Glutamatergic neuron (in vitro differentiated cells): Measurements from ENCODE around the gene TBRG4. TPM values are rescaled to one million over a fixed set of nuclear protein-coding genes. Genes with fewer than 3 reads are reported as not detected.
A peak's percentile ranks its signal among the peaks of the same experiment; 100 is the strongest.

Experiments used
- DNase-seq: peaks from one replicate; pipeline ENCODE4 v3.0.0; 2022
- H3K27ac Mint-ChIP-seq: one replicate; pipeline ENCODE4 v1.8.0; 2020; ENCODE audit warnings: mild to moderate bottlenecking, mixed read lengths, inconsistent platforms; ENCODE audit not compliant: unreplicated experiment
- H3K27me3 Mint-ChIP-seq: one replicate; pipeline ENCODE4 v1.8.0; 2020; ENCODE audit warnings: mild to moderate bottlenecking, moderate library complexity, mixed read lengths, inconsistent platforms; ENCODE audit not compliant: unreplicated experiment
- H3K36me3 Mint-ChIP-seq: one replicate; pipeline ENCODE4 v1.8.0; 2020; ENCODE audit warnings: mild to moderate bottlenecking, mixed read lengths, inconsistent platforms; ENCODE audit not compliant: unreplicated experiment
- H3K4me1 Mint-ChIP-seq: one replicate; pipeline ENCODE4 v1.8.0; 2020; ENCODE audit warnings: mild to moderate bottlenecking, low read depth, mixed read lengths, inconsistent platforms; ENCODE audit not compliant: unreplicated experiment
- H3K4me3 Mint-ChIP-seq: one replicate; pipeline ENCODE4 v1.8.0; 2020; ENCODE audit warnings: mild to moderate bottlenecking, mixed read lengths, inconsistent platforms; ENCODE audit not compliant: unreplicated experiment
- H3K9me3 Mint-ChIP-seq: one replicate; pipeline ENCODE4 v1.8.0; 2020; ENCODE audit warnings: mild to moderate bottlenecking, moderate library complexity, mixed read lengths, inconsistent platforms; ENCODE audit not compliant: unreplicated experiment
- total RNA-seq: library from RNA; stranded (reverse); fragmentation: NEBNext Ultra II Directional; extraction: Animal tissue kit (Norgen Biotek cat#: 25700); gene quantifications from one replicate; pipeline ENCODE4 v1.2.1, GENCODE V29; 2021; ENCODE audit not compliant: unreplicated experiment
- TF ChIP-seq, protein P1 (sequence below): fragments of 200-600 bp; sonication (generic); IDR thresholded peaks from one replicate; pipeline ENCODE4 v1.5.0; 2021; ENCODE audit not compliant: partially characterized antibody, unreplicated experiment

Gene TBRG4
- total RNA-seq, 1 donor from 2014 or later: 90.1 TPM

- peaks cover 3% of the 10 kb centered on the region for H3K4me1 Mint-ChIP-seq
- peaks cover 29% of the 10 kb centered on the region for H3K27me3 Mint-ChIP-seq
- no peak for DNase-seq
- no peak overlapping the region for H3K4me3 Mint-ChIP-seq
- peaks cover 19% of the 10 kb centered on the region for H3K9me3 Mint-ChIP-seq
- H3K27ac Mint-ChIP-seq: peak overlapping the region; percentile 68
- TF ChIP-seq, protein P1, sequence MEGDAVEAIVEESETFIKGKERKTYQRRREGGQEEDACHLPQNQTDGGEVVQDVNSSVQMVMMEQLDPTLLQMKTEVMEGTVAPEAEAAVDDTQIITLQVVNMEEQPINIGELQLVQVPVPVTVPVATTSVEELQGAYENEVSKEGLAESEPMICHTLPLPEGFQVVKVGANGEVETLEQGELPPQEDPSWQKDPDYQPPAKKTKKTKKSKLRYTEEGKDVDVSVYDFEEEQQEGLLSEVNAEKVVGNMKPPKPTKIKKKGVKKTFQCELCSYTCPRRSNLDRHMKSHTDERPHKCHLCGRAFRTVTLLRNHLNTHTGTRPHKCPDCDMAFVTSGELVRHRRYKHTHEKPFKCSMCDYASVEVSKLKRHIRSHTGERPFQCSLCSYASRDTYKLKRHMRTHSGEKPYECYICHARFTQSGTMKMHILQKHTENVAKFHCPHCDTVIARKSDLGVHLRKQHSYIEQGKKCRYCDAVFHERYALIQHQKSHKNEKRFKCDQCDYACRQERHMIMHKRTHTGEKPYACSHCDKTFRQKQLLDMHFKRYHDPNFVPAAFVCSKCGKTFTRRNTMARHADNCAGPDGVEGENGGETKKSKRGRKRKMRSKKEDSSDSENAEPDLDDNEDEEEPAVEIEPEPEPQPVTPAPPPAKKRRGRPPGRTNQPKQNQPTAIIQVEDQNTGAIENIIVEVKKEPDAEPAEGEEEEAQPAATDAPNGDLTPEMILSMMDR: no peak
- H3K36me3 Mint-ChIP-seq: peaks cover 4% of the 10 kb centered on the region
Observed at GRCh38 chr7:45078125-45078681, 33.3 kb downstream of the TBRG4 start.

- no peak overlapping the region for H3K4me3 Mint-ChIP-seq
- TF ChIP-seq, protein P1: no peak
- DNase-seq: no peak
- peaks cover 10% of the 10 kb centered on the region for H3K4me1 Mint-ChIP-seq
- H3K27ac Mint-ChIP-seq: no peak overlapping the region
- H3K9me3 Mint-ChIP-seq: peaks cover 23% of the 10 kb centered on the region
- H3K27me3 Mint-ChIP-seq: peaks cover 32% of the 10 kb centered on the region
- peaks cover 4% of the 10 kb centered on the region for H3K36me3 Mint-ChIP-seq
Observed at GRCh38 chr7:45077579-45077978, 33.9 kb downstream of the TBRG4 start.

- Mint-ChIP-seq H3K4me3 (no peak overlapping the region), H3K27me3 (peaks cover 32% of the 10 kb centered on the region), H3K27ac (no peak overlapping the region), H3K4me1 (peaks cover 16% of the 10 kb centered on the region), H3K36me3 (peaks cover 6% of the 10 kb centered on the region), H3K9me3 (peaks cover 23% of the 10 kb centered on the region)
- TF ChIP-seq, protein P1: no peak
- no peak for DNase-seq
Observed at GRCh38 chr7:45076946-45077345, 34.6 kb downstream of the TBRG4 start.

DNA sequence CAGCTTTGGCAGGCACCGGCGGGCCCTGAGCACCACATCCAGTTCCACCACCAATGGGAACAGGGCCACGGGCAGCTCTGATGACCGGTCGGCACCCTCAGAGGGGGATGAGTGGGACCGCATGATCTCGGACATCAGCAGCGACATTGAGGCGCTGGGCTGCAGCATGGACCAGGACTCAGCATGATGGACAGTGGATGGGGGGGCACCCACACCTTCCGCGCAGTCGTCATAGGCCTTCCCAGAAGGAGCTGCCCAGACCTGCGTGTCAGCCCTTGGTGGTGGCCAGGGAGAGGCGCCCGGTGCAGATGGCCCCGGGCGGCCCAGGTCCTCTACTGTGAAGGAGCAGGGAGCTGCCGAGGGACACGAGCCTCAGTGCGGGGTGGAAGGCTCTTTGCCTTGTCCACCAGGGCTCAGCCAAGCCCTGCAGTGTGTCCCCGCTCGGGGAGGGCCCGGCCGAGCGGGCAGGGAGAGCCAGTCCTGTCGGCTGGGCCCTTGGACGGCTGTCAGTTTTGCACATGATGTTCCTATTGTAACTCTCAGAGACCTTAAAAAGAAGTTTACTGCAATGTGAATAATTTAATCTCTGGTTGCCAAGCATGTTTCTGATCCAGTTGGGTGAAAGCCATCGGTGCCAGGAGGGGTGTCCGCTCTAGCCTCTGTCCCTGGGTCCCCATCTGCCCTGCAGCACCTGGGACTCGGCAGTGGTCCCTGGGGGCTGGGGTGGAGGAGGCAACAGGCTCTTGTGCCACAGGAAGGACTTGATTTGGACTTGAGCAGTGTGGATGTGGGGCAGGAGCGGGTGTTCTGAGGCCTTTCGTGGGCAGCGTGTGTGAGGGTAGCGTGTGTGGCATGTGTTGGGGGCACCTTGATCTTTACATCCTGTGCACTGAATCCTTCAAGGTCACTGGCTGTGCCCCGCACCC lies 35.4 kb downstream of the TBRG4 start:
- no peak for DNase-seq
- Mint-ChIP-seq H3K27me3 (peaks cover 35% of the 10 kb centered on the region), H3K9me3 (peaks cover 25% of the 10 kb centered on the region), H3K27ac (peak overlapping the region; percentile 29), H3K36me3 (peaks cover 11% of the 10 kb centered on the region), H3K4me3 (no peak overlapping the region), H3K4me1 (peaks cover 22% of the 10 kb centered on the region)
- TF ChIP-seq, protein P1: no peak

DNA sequence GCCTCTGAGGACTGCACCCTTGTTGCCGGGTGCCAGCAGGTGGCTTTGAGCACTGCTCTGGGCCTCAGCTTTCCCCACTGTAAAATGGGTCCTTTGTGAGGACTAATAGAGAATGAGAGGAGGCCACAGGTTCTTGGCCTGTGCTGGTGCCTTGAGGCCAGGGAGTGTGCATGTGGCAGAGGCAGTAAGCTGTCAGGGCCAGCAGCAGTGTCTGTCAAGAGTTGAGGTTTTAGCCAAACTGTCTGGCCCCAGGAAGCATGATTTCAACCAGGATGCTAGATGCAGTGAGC lies 36.2 kb downstream of the TBRG4 start:
- Mint-ChIP-seq H3K27me3 (peaks cover 34% of the 10 kb centered on the region), H3K4me1 (peaks cover 22% of the 10 kb centered on the region), H3K9me3 (peaks cover 25% of the 10 kb centered on the region), H3K36me3 (peaks cover 10% of the 10 kb centered on the region), H3K27ac (peak overlapping the region; percentile 33), H3K4me3 (no peak overlapping the region)
- TF ChIP-seq, protein P1: no peak
- no peak for DNase-seq
